C4-2B (cell line): ENCODE results near the gene ENTPD1.
"Not testable (repeated sequence)": the region's sequence is repeated elsewhere in the genome, so short reads cannot be mapped to it uniquely, and the experiment has no call there.

ENCODE experiments used
- H3K27ac ChIP-seq: fragments of 450-650 bp; 2 replicates; pipeline ENCODE4 v1.5.1; 2017
- ZFX ChIP-seq: fragments of 450-650 bp; IDR thresholded peaks from 2 replicates; pipeline ENCODE4 v1.6.1; 2017
- TF ChIP-seq, protein P1 (sequence below): fragments of 450-650 bp; conservative IDR thresholded peaks from 2 replicates; pipeline ENCODE4 v1.5.1; 2017; ENCODE audit warnings: mild to moderate bottlenecking

The ENTPD1 gene, protein sequence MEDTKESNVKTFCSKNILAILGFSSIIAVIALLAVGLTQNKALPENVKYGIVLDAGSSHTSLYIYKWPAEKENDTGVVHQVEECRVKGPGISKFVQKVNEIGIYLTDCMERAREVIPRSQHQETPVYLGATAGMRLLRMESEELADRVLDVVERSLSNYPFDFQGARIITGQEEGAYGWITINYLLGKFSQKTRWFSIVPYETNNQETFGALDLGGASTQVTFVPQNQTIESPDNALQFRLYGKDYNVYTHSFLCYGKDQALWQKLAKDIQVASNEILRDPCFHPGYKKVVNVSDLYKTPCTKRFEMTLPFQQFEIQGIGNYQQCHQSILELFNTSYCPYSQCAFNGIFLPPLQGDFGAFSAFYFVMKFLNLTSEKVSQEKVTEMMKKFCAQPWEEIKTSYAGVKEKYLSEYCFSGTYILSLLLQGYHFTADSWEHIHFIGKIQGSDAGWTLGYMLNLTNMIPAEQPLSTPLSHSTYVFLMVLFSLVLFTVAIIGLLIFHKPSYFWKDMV

DNA sequence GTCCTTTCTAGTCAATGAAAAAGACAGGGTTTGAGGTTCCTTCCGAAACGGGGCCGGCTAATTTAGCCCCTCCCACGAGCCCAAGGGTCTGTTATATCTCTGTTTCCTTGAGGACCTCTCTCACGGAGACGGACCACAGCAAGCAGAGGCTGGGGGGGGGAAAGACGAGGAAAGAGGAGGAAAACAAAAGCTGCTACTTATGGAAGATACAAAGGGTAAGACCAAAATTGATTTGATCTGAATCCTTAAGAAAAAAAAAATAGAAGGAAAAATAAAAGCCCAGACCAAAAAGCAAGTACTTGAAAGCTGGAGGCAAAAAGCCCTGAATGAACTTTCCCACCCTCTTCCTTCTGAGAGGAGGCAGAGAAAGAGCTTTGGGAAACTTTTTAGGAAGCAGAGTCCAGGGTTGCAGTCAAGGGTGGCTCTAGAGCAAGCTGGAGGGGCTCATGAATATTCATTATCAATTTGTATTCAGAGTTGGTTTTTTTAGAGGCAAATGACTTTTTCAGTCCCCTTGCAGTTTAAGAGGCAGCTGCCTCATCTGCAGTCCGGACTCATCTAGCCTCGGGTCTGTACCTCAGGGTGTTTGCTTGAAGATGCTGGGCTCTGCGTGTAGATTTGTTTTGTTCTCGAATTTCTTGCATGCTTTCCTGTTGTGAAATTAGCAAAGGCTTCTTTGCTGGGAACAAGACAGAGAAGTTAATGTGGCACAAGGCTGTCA lies at the start of gene ENTPD1:
Gene ENTPD1, plus strand, starts transcription at position 123 of the 721 bp plus-strand sequence. Its CDS starts 77 bp downstream, at position 200.
- TF ChIP-seq ZFX, result no peak
- TF ChIP-seq, protein P1, sequence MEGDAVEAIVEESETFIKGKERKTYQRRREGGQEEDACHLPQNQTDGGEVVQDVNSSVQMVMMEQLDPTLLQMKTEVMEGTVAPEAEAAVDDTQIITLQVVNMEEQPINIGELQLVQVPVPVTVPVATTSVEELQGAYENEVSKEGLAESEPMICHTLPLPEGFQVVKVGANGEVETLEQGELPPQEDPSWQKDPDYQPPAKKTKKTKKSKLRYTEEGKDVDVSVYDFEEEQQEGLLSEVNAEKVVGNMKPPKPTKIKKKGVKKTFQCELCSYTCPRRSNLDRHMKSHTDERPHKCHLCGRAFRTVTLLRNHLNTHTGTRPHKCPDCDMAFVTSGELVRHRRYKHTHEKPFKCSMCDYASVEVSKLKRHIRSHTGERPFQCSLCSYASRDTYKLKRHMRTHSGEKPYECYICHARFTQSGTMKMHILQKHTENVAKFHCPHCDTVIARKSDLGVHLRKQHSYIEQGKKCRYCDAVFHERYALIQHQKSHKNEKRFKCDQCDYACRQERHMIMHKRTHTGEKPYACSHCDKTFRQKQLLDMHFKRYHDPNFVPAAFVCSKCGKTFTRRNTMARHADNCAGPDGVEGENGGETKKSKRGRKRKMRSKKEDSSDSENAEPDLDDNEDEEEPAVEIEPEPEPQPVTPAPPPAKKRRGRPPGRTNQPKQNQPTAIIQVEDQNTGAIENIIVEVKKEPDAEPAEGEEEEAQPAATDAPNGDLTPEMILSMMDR, result no peak

GRCh38 chr10:95706573-95706972 lies 49.4 kb upstream of the ENTPD1 start:
- TF ChIP-seq ZFX, result no peak
- TF ChIP-seq, protein P1, result no peak
- H3K27ac ChIP-seq, result no peak overlapping the region

More for the DNA sequence above, at the start of gene ENTPD1:
- no peak within 1 kb of the TSS for H3K27ac ChIP-seq

DNA sequence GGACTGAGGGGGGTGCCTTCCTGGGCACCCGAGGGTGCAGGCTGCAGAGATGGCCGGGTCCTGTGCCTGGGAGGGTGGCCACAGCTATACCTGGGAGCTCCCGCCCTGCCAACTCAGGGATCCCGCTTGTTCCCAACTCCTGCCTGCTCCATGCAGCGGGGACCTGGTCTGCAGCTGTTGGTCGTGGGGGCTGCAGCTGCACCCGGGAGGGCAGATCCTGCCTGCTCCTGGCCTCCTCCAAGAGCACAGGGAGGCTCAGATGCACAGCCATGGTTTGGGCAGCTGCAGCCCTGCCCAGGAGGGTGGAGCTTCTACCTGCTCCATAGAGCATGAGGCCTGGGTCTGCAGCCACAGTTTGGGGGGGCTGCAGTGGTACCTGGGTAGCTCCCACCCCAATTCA lies 49.0 kb upstream of the ENTPD1 start:
- no peak overlapping the region for H3K27ac ChIP-seq
- TF ChIP-seq, protein P1, result no peak
- TF ChIP-seq ZFX, result no peak

DNA sequence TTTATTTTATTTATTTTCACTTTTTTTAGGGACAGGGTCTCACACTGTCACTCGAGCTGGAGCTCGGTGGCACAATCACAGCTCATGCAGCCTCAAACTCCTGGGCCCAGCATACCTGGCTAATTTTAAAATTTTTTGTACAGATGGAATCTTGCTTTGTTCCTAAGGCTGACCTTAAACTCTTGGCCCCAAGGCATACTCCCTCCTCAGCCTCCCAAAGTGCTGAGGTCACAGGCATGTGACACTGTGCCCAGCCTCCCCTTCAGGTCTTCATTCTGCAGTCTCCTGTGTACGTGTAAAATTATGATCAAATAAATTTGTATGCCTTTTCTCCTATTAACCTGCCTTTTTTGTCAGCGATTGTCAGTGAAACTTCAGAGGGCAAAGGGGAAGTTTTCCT lies 44.5 kb upstream of the ENTPD1 start:
- no peak overlapping the region for H3K27ac ChIP-seq
- TF ChIP-seq ZFX, result no peak
- TF ChIP-seq, protein P1, result no peak

- no peak for TF ChIP-seq ZFX
- TF ChIP-seq, protein P1, result no peak
- no peak overlapping the region for H3K27ac ChIP-seq
These were observed 39.5 kb upstream of the ENTPD1 start for GRCh38 chr10:95716466-95716865.

GRCh38 chr10:95716866-95717265 lies 39.1 kb upstream of the ENTPD1 start:
- no peak overlapping the region for H3K27ac ChIP-seq
- no peak for TF ChIP-seq ZFX
- TF ChIP-seq, protein P1, result no peak

- H3K27ac ChIP-seq, result not testable (repeated sequence)
These were observed 35.2 kb upstream of the ENTPD1 start for GRCh38 chr10:95720745-95721144.

DNA sequence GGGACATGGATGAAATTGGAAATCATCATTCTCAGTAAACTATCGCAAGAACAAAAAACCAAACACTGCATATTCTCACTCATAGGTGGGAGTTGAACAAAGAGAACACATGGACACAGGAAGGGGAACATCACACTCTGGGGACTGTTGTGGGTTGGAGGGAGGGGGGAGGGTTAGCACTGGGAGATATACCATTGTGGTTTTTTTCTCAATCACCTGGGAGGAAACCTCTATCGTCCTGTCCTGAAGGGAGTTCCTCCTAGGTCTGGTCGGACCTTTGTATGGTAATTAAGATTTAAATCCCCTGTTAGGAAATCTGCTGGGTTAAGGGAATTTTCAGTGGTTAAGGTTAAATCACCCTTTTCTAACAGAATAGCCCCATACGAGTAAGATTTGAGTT lies 33.5 kb upstream of the ENTPD1 start:
- not testable (repeated sequence) for H3K27ac ChIP-seq
